AG04449 (cell line): ENCODE measurements around the gene MCOLN1.

Experiments
- CTCF ChIA-PET: fragments of 350-600 bp; formaldehyde crosslinking; extraction: SDS; loops from one replicate; lab custom pipeline; 2021; ENCODE audit warnings: antibody characterized with exemption; lab: Yijun Ruan, JAX
- POLR2A ChIA-PET: fragments of 400-600, 350-600 bp; formaldehyde crosslinking; extraction: SDS; loops from one replicate; lab custom pipeline; 2020; ENCODE audit warnings: antibody characterized with exemption, inconsistent platforms; lab: Yijun Ruan, JAX
- DNase-seq: peaks from one replicate; pipeline ENCODE4 v3.0.0-alpha.2; 2010; ENCODE audit warnings: low read depth, low spot score
- H3K4me3 ChIP-seq: 2 replicates; pipeline ENCODE4 v1.5.1; 2011; ENCODE audit warnings: low read depth, mild to moderate bottlenecking, control low read depth, low read length
- CTCF ChIP-seq: IDR thresholded peaks from one replicate; pipeline ENCODE4 v1.5.1; 2011; ENCODE audit warnings: mild to moderate bottlenecking, moderate library complexity, low read length, control low read depth, inconsistent platforms; ENCODE audit not compliant: insufficient read depth; ENCODE audit errors: missing control alignments

MCOLN1 gene

GRCh38 chr19:7494416-7495098 lies 27.9 kb upstream of the MCOLN1 start:
- ChIA-PET CTCF (interaction anchor here (1.0 to 1.6 kb wide), 2 partner anchors 23 to 74 kb away, joined by 3 to 4 read pairs; no protein-coding TSS in a partner anchor), POLR2A (no interaction called here)
- no peak overlapping the region for H3K4me3 ChIP-seq
- no peak for DNase-seq
- TF ChIP-seq CTCF, result no peak

GRCh38 chr19:7497292-7497691 lies 25.1 kb upstream of the MCOLN1 start:
- ChIA-PET POLR2A (interaction anchor here (1.0 kb wide), 1 partner anchor 24 kb away, joined by 3 read pairs; no protein-coding TSS in a partner anchor), CTCF (interaction anchor here (0.9 to 1.6 kb wide), 12 partner anchors 8 to 397 kb away, joined by 3 to 11 read pairs (median 4); no protein-coding TSS in a partner anchor)
- DNase-seq, result no peak
- no peak overlapping the region for H3K4me3 ChIP-seq
- TF ChIP-seq CTCF, result peak; percentile 43

- CTCF ChIA-PET, result interaction anchor here (1.5 kb wide), 1 partner anchor 8 kb away, joined by 3 read pairs; no protein-coding TSS in a partner anchor
- DNase-seq, result no peak
Measured at GRCh38 chr19:7500811-7501450, 21.5 kb upstream of the MCOLN1 start.

GRCh38 chr19:7502552-7502951 lies 19.9 kb upstream of the MCOLN1 start:
- ChIA-PET POLR2A (no interaction called here), CTCF (interaction anchor here (1.5 kb wide), 1 partner anchor 9 kb away, joined by 3 read pairs; no protein-coding TSS in a partner anchor)
- H3K4me3 ChIP-seq, result no peak overlapping the region
- no peak for DNase-seq
- TF ChIP-seq CTCF, result no peak

More at GRCh38 chr19:7500811-7501450, 21.5 kb upstream of the MCOLN1 start:
- no peak for TF ChIP-seq CTCF
- POLR2A ChIA-PET, result no interaction called here
- H3K4me3 ChIP-seq, result peak overlapping the region; percentile 44

- POLR2A ChIA-PET, result no interaction called here
- TF ChIP-seq CTCF, result no peak
Measured at GRCh38 chr19:7504684-7505083, 17.7 kb upstream of the MCOLN1 start.

GRCh38 chr19:7505288-7505681 lies 17.1 kb upstream of the MCOLN1 start:
- ChIA-PET POLR2A (no interaction called here), CTCF (interaction anchor here (2.1 kb wide), 1 partner anchor 8 kb away, joined by 11 read pairs; a partner anchor contains a TSS)
- no peak overlapping the region for H3K4me3 ChIP-seq
- no peak for TF ChIP-seq CTCF
- no peak for DNase-seq

More at GRCh38 chr19:7504684-7505083, 17.7 kb upstream of the MCOLN1 start:
- H3K4me3 ChIP-seq, result no peak overlapping the region
- no peak for DNase-seq
- CTCF ChIA-PET, result interaction anchor here (2.1 kb wide), 1 partner anchor 8 kb away, joined by 11 read pairs; a partner anchor contains a TSS
